Measurements from ENCODE around the gene HOXB8. TPM values are rescaled to one million over a fixed set of nuclear protein-coding genes. Genes with fewer than 3 reads are reported as not detected.

HOXB8 gene
- total RNA-seq, 1 experiment from 2014 or later, result 0.70 TPM

GRCh38 chr17:48571826-48572417 is 43.2 kb downstream of the HOXB8 start:
- intact Hi-C loops (cut with micrococcal nuclease; ENCODE audit: unreplicated experiment), result no loop called here
- Histone ChIP-seq H3K4me1 (replicated peaks; ENCODE audit: insufficient read depth) (0 out of 2 replicates have a peak, but pooled peaks cover 6% of the 10 kb centered on the region), H3F3A (ENCODE audit: insufficient read depth, low read depth) (no peaks in the 10 kb centered on the region), H3K9me3 (ENCODE audit: insufficient read depth, low read depth) (no peaks in the 10 kb centered on the region), H3K79me2 (ENCODE audit: low read depth) (no peaks in the 10 kb centered on the region), H3K9me2 (ENCODE audit: insufficient read depth) (no peaks in the 10 kb centered on the region), H4K20me1 (ENCODE audit: insufficient read depth) (no peaks in the 10 kb centered on the region), H2AFZ (no peak overlapping the region), H3K4me2 (no peak overlapping the region), H3K27ac (no peak overlapping the region), H3K36me3 (ENCODE audit: low read depth) (no peaks in the 10 kb centered on the region), H3K27me3 (ENCODE audit: insufficient read depth, low read depth) (no peaks in the 10 kb centered on the region), H3K4me3 (no peak overlapping the region)
- no peak for DNase-seq
- no peak for TF ChIP-seq EZH2 (IDR thresholded peaks at IDR 0.05; ENCODE audit: low read depth)
- TF ChIP-seq, protein P1, sequence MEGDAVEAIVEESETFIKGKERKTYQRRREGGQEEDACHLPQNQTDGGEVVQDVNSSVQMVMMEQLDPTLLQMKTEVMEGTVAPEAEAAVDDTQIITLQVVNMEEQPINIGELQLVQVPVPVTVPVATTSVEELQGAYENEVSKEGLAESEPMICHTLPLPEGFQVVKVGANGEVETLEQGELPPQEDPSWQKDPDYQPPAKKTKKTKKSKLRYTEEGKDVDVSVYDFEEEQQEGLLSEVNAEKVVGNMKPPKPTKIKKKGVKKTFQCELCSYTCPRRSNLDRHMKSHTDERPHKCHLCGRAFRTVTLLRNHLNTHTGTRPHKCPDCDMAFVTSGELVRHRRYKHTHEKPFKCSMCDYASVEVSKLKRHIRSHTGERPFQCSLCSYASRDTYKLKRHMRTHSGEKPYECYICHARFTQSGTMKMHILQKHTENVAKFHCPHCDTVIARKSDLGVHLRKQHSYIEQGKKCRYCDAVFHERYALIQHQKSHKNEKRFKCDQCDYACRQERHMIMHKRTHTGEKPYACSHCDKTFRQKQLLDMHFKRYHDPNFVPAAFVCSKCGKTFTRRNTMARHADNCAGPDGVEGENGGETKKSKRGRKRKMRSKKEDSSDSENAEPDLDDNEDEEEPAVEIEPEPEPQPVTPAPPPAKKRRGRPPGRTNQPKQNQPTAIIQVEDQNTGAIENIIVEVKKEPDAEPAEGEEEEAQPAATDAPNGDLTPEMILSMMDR (conservative IDR thresholded peaks at IDR 0.05), result no peak
- ChIA-PET CTCF (interaction anchor here (0.6 kb wide), 1 partner anchor 362 kb away, joined by 6 read pairs; no protein-coding TSS in a partner anchor), POLR2A (ENCODE audit: unreplicated experiment) (no interaction called here)
- BruUV-seq (replicated peaks), result no TSS peak

- POLR2A ChIA-PET (ENCODE audit: unreplicated experiment), result no interaction called here
- no peaks in the 10 kb centered on the region for H3K27me3 ChIP-seq (ENCODE audit: insufficient read depth, low read depth)
- 0 out of 2 replicates have a peak, but pooled peaks cover 6% of the 10 kb centered on the region for H3K4me1 ChIP-seq (replicated peaks; ENCODE audit: insufficient read depth)
- H2AFZ ChIP-seq, result no peak overlapping the region
- intact Hi-C loops (cut with micrococcal nuclease; ENCODE audit: unreplicated experiment), result no loop called here
- no peak overlapping the region for H3K27ac ChIP-seq
- H3K4me3 ChIP-seq, result no peak overlapping the region
- no peaks in the 10 kb centered on the region for H3F3A ChIP-seq (ENCODE audit: insufficient read depth, low read depth)
- TF ChIP-seq EZH2 (IDR thresholded peaks at IDR 0.05; ENCODE audit: low read depth), result no peak
- TF ChIP-seq, protein P1 (conservative IDR thresholded peaks at IDR 0.05), result no peak
- no peaks in the 10 kb centered on the region for H3K9me2 ChIP-seq (ENCODE audit: insufficient read depth)
- CTCF ChIA-PET, result no interaction called here
- H3K9me3 ChIP-seq (ENCODE audit: insufficient read depth, low read depth), result no peaks in the 10 kb centered on the region
- H4K20me1 ChIP-seq (ENCODE audit: insufficient read depth), result no peaks in the 10 kb centered on the region
- no peaks in the 10 kb centered on the region for H3K36me3 ChIP-seq (ENCODE audit: low read depth)
- no TSS peak for BruUV-seq (replicated peaks)
- H3K4me2 ChIP-seq, result no peak overlapping the region
- no peak for DNase-seq
- H3K79me2 ChIP-seq (ENCODE audit: low read depth), result no peaks in the 10 kb centered on the region
Measured at GRCh38 chr17:48571024-48571818, 43.9 kb downstream of the HOXB8 start.

DNA sequence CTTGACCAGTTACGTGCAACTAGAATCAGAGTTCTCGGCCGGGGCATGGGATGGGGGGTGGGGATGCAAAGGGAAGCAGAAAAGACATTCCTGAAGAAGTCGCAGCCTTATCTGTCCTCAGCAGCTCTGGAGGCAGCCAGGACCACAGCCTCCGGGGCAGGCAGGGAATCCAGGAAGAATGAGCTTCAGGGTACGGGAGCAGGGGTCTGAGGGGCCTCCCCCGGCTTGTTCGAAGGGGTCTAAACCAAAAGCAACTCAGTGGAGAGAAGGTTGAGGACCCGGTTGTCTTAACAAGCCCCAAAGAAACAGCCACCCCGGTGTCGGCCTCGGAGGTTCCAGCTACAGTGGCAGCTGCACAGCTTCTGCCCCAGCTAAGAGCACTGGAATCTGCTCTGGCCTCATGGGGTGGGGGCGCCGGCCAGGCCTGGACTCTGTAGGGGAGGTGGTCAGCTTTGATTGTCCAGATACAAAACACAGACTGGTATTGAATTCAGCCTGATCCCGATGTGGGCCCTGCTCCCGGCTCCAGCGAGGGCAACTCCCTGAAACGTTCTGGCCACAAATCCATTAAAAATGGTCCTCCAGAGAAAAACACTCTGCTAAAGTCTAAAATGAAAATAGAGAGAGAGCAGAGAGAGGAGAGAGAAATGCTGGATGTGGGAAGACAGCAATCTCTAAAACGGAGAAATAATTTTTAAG is 44.6 kb downstream of the HOXB8 start:
- H3K79me2 ChIP-seq (ENCODE audit: low read depth), result no peaks in the 10 kb centered on the region
- H3K9me3 ChIP-seq (ENCODE audit: insufficient read depth, low read depth), result no peaks in the 10 kb centered on the region
- H3K4me3 ChIP-seq, result no peak overlapping the region
- TF ChIP-seq, protein P1 (conservative IDR thresholded peaks at IDR 0.05), result no peak
- TF ChIP-seq EZH2 (IDR thresholded peaks at IDR 0.05; ENCODE audit: low read depth), result no peak
- H3K36me3 ChIP-seq (ENCODE audit: low read depth), result no peaks in the 10 kb centered on the region
- no peak for DNase-seq
- BruUV-seq (replicated peaks), result no TSS peak
- H3F3A ChIP-seq (ENCODE audit: insufficient read depth, low read depth), result no peaks in the 10 kb centered on the region
- POLR2A ChIA-PET (ENCODE audit: unreplicated experiment), result no interaction called here
- no peak overlapping the region for H2AFZ ChIP-seq
- intact Hi-C loops (cut with micrococcal nuclease; ENCODE audit: unreplicated experiment), result no loop called here
- no peaks in the 10 kb centered on the region for H4K20me1 ChIP-seq (ENCODE audit: insufficient read depth)
- no peak overlapping the region for H3K27ac ChIP-seq
- H3K4me2 ChIP-seq, result no peak overlapping the region
- CTCF ChIA-PET, result interaction anchor here (0.6 kb wide), 2 partner anchors 48 to 228 kb away, joined by 4 to 7 read pairs; no protein-coding TSS in a partner anchor
- no peaks in the 10 kb centered on the region for H3K9me2 ChIP-seq (ENCODE audit: insufficient read depth)
- H3K27me3 ChIP-seq (ENCODE audit: insufficient read depth, low read depth), result no peaks in the 10 kb centered on the region
- 0 out of 2 replicates have a peak, but pooled peaks cover 6% of the 10 kb centered on the region for H3K4me1 ChIP-seq (replicated peaks; ENCODE audit: insufficient read depth)
